ENCODE data around the gene C3orf80.
"Not testable (repeated sequence)": the region's sequence is repeated elsewhere in the genome, so short reads cannot be mapped to it uniquely, and the experiment has no call there.

C3orf80 gene

DNA sequence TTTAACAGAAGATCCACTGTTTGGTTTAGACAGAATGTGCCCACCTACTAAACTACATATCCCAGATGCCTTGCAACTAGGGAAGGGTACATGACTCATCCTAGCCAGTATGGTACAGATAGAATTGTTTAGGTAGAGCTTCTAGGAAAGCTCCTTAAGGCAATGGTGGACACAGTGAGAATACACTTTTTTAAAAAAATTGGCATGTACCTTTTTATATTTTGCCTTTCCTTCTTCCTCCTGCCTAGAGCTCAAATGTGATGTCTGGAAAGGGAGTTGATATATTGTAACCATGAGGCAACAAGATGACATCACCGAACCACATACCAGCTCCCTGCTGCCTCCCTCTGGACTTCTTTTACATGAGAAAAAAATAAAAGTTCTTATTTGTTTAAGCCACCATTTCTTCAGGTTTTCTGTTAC is 14.4 kb upstream of the C3orf80 start:
- DNase-seq (ENCODE audit: extremely low read depth in 1 of 2, low read depth in 1 of 2), result no peak

DNA sequence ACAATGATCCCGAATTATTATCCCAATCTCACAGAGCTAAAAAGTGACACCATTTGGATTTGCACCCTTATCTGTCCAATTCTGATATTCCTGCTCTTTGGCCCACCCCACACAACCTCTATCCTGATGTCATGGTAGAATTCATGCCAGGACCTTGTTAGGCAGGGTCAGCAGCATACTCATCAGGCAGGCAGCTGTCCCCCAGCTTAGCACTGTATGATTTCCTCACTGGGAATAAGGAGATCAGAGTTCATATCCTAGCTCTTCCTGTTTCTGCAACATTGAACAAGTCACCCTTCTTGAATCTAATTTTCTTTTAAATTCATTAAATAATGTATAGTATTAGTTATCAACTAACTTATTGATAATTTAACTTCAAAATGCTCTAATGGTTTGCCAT is 12.0 kb upstream of the C3orf80 start:
- no peak for DNase-seq (ENCODE audit: extremely low read depth in 1 of 2, low read depth in 1 of 2)

DNA sequence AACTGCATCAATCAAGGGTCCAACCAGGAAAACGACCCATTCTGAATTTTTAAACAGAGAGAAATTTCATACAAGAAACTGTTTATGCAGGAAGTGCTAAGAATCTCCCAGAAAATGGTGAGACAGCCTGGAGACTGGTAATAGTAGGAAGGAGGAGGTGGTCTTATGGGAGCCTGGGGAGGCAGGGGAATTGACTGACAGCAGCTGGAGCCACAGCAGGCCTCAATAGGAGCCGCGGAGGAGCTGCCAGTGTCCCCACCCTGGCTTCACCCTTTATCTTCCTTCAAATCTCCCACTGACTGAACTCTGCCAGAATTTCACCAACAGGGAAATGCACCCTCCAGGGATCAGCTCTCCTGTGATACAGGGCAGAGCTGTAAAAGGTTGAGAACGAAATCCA is 7.5 kb upstream of the C3orf80 start:
- DNase-seq (ENCODE audit: extremely low read depth in 1 of 2, low read depth in 1 of 2), result no peak

DNA sequence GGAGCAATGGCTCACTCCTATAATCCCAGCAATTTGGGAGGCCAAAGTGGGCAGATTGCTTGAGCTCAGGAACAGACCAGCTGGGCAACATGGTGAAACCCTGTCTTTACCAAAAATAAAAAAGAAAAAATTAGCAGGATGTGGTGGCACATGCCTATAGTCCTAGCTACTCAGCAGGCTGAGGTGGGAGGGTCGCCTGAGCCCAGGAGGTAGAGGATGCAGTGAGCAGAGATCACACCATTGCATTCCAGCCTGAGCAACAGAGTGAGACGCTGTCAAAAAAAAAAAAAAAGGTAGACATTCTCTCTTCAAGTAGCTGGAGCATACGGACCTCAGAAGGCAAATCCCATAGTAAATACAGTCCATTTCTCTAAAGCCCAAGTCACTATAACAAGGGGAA is 7.1 kb upstream of the C3orf80 start:
- DNase-seq (ENCODE audit: extremely low read depth in 1 of 2, low read depth in 1 of 2), result no peak

DNA sequence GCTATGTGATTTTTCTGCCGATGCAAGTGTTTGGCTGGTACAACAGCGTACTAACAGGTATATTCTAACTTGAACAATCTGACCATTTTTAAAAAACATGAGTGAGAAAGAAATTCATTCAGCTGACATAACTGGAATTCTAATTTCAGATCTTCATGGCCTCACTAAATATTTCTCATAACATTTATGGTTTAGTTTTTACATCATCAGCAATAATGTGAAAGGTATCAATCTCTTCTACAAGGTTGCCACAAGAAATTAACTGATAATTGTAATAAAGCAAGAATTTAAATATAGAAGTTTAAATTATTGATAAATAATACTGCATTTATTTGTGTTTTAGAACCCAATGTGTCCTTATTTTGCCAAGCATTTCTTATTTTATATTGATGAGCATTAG is 5.2 kb upstream of the C3orf80 start:
- DNase-seq (ENCODE audit: extremely low read depth in 1 of 2, low read depth in 1 of 2), result no peak

DNA sequence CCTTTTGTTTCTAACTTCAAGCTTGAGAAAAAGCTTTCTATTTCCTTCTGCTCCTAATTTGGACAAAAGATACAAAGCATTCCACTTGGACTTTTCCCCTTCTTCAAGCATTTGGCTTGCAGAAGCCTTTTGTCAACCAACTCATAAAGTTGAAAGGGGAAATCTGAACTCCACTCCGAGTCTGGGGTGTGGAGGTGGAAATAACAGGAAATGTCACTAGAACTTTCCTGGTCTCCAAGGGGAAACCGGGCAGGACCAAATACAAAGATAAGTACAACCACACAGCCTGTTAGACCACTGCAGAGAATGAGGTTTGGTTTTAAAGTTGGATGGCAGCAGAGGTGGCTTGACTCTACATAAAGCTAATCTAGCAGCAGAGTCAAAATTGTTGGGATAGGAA is 4.2 kb upstream of the C3orf80 start:
- no peak for DNase-seq (ENCODE audit: extremely low read depth in 1 of 2, low read depth in 1 of 2)

- DNase-seq (ENCODE audit: extremely low read depth in 1 of 2, low read depth in 1 of 2), result no peak
Observed at GRCh38 chr3:160224256-160224655, 966 bp upstream of the C3orf80 start.

- DNase-seq (ENCODE audit: extremely low read depth in 1 of 2, low read depth in 1 of 2), result no peak
Observed at GRCh38 chr3:160224811-160225175, 429 bp upstream of the C3orf80 start.

DNA sequence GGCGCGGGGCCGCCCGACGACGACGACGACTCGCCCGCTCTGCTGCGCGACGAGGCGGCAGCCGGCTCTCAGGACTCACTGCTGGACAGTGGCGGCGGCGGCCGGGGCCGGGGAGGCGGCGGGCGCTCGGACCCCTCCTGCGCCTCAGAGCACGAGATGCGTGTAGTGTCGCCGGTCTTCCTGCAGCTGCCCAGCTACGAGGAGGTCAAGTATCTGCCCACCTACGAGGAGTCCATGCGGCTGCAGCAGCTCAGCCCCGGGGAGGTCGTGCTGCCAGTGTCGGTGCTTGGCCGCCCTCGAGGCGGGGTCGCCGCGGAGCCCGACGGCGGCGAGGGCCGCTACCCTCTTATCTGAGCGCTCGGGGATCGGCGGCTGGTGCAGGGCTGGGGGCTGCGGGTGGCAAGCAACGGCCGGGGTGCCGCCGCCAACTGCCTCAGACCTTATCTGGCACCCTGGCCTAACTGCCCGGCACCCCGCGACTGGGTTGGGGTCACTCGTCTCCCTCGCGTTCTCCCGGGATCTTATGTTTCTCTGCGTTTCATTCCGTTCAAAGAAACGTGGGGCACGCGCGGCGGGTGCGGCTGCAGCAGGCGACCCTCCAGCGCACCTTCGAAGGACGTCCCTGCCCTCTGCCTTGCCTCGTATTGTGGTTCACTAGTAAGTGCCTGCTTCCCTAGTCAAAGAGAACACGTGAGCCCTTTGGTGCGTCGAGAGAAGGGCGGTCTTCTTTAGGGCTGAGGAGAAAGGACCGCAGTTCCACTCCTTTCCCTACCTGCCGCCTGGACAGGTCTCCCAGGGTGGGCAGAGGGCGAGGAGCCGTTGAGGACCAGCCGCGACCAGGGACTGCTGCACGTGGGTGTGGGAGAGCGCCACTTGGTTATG is 1.0 kb downstream of the C3orf80 start:
- DNase-seq (ENCODE audit: extremely low read depth in 1 of 2, low read depth in 1 of 2), result no peak

- no peak for DNase-seq (ENCODE audit: extremely low read depth in 1 of 2, low read depth in 1 of 2)
Observed at GRCh38 chr3:160227419-160227818, 2.2 kb downstream of the C3orf80 start.

DNA sequence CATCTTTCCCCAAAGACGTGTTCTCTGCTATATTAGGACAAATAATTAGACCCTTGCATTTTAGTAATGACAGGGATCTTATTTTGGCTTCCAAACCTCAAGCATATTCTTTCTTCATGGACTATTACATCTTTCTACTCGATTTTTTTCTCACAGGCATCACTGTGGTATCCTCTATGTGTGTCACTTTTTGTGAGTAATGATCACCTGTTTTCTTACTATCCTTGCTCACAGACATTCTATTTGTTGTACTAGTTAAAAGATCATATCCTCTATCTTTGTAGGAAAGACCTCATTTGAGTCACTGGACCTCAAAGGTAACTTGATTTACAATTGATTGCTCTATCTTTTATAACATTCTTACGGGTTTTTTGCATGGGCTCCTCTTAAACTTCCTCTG is 6.8 kb downstream of the C3orf80 start:
- no peak for DNase-seq (ENCODE audit: extremely low read depth in 1 of 2, low read depth in 1 of 2)

- DNase-seq (ENCODE audit: extremely low read depth in 1 of 2, low read depth in 1 of 2), result not testable (repeated sequence)
Observed at GRCh38 chr3:160240719-160241118, 15.5 kb downstream of the C3orf80 start.

DNA sequence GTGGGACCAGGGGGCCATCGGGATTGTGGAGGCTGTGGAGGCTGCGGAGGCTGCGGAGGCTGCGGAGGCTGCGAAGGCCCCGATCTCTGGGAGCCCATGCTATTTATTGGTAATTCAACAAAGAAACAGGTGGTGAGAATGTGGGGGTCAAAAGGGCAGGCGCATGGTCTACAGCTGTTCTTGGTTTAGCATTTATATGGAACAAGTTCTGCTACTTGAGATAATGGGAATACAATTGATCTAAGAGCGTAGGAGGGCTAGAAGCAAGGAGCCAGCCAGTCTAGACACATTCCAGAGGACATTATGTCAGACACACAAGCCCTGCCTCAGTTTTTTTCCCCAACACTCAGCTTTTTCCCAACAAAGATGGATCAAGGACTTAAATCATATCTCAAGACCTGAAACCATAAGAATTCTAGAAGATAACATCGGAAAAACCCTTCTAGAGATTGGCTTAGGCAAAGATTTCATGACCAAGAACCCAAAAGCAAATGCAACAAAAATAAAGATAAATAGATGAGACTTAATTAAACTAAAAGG is 20.1 kb downstream of the C3orf80 start:
- DNase-seq (ENCODE audit: extremely low read depth in 1 of 2, low read depth in 1 of 2), result no peak

DNA sequence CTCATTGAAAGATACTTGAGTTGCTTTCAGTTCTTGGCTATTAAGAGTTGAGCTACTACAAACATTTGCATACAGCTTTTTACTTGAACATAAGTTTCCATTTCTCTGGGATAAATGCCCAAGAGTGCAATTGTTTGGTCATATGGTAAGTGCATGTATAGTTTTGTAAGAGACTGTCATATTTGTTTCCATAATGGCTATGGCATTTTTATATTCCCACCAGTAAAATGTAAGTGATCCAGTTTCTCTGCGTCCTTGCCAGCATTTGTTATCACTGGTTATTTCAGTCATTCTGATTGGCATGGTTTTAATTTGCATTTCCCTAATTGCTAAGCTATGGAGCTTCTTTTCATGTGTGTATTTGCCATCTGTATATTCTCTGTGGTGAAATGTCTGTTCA is 22.5 kb downstream of the C3orf80 start:
- no peak for DNase-seq (ENCODE audit: extremely low read depth in 1 of 2, low read depth in 1 of 2)

DNA sequence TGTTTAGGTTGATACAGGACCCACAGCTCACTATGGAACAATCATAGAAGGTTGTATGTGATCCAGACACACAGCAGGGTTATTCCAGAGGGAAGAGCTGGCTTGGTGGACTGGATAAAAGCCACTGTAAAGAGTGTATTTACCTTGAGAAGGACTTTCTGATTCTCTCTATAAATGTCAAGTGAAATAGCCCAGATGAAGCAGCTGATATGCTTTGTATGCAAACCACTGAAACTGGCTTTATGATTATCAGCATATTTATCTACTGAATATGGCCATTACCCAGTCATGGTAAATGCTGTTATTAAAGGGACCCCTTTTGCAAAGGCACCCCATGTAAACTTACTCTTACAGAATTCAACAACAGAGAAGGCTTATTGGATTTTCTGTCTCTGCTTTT is 28.1 kb downstream of the C3orf80 start:
- DNase-seq (ENCODE audit: extremely low read depth in 1 of 2, low read depth in 1 of 2), result no peak

- no peak for DNase-seq (ENCODE audit: extremely low read depth in 1 of 2, low read depth in 1 of 2)
Observed at GRCh38 chr3:160257606-160258005, 32.4 kb downstream of the C3orf80 start.

GRCh38 chr3:160259589-160259988 is 34.4 kb downstream of the C3orf80 start:
- DNase-seq (ENCODE audit: extremely low read depth in 1 of 2, low read depth in 1 of 2), result no peak

GRCh38 chr3:160260587-160261270 is 35.5 kb downstream of the C3orf80 start:
- DNase-seq (ENCODE audit: extremely low read depth in 1 of 2, low read depth in 1 of 2), result no peak

GRCh38 chr3:160265088-160265487 is 39.9 kb downstream of the C3orf80 start:
- DNase-seq (ENCODE audit: extremely low read depth in 1 of 2, low read depth in 1 of 2), result no peak
